ENCODE measurements around the gene CX3CL1.
"Not testable (repeated sequence)": the region's sequence is repeated elsewhere in the genome, so short reads cannot be mapped to it uniquely, and the experiment has no call there.

Gene CX3CL1

GRCh38 chr16:57383276-57384247, 11.3 kb downstream of the CX3CL1 start:
- no peak for DNase-seq

- DNase-seq = no peak
Measured at GRCh38 chr16:57384248-57385070, 12.2 kb downstream of the CX3CL1 start.

GRCh38 chr16:57385083-57385482, 12.8 kb downstream of the CX3CL1 start:
- no peak for DNase-seq

GRCh38 chr16:57386381-57386951, 14.2 kb downstream of the CX3CL1 start:
- DNase-seq = no peak

GRCh38 chr16:57387598-57388354, 15.5 kb downstream of the CX3CL1 start:
- no peak for DNase-seq

GRCh38 chr16:57388359-57389086, 16.2 kb downstream of the CX3CL1 start:
- no peak for DNase-seq

GRCh38 chr16:57389087-57389468, 16.8 kb downstream of the CX3CL1 start:
- no peak for DNase-seq

GRCh38 chr16:57390636-57391295, 18.5 kb downstream of the CX3CL1 start:
- no peak for DNase-seq

GRCh38 chr16:57391300-57391699, 19.0 kb downstream of the CX3CL1 start:
- no peak for DNase-seq

GRCh38 chr16:57391708-57392107, 19.4 kb downstream of the CX3CL1 start:
- DNase-seq = no peak

- no peak for DNase-seq
Measured at GRCh38 chr16:57392694-57393093, 20.4 kb downstream of the CX3CL1 start.

GRCh38 chr16:57394444-57394843, 22.2 kb downstream of the CX3CL1 start:
- no peak for DNase-seq

GRCh38 chr16:57395026-57395425, 22.7 kb downstream of the CX3CL1 start:
- no peak for DNase-seq

- DNase-seq = no peak
Measured at GRCh38 chr16:57396786-57397185, 24.5 kb downstream of the CX3CL1 start.

GRCh38 chr16:57397493-57397892, 25.2 kb downstream of the CX3CL1 start:
- DNase-seq = not testable (repeated sequence)

GRCh38 chr16:57401943-57402640, 29.8 kb downstream of the CX3CL1 start:
- DNase-seq = no peak

GRCh38 chr16:57403965-57404817, 31.9 kb downstream of the CX3CL1 start, which contains the start of gene CCL17:
CCL17 (plus strand) TSS chr16:57404767; CDS start chr16:57413933, 9,166 bp downstream.
- no peak for DNase-seq

GRCh38 chr16:57405097-57405496, 32.8 kb downstream of the CX3CL1 start:
- no peak for DNase-seq

- DNase-seq = no peak
Measured at GRCh38 chr16:57406881-57407280, 34.6 kb downstream of the CX3CL1 start.
